ENCODE results near the gene TGFB1I1.

TGFB1I1 gene

DNA sequence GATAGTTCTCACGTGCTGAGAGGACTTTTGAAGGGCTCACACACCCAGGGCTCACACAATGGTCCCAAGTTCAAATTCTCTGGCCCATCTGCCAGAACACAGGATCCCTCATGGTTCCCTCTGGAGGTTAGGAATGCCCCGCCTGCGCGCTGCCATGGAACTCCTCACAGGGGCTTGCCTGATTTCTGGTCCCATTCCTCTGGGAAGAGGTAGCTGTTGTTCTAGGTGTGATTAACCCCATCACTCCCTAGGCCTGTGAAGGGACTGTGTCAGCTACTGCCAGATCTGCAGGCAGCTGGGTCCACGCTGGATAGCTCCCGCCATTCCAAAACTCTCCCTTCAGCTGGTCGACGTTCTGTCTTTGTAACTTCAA is 15.0 kb upstream of the TGFB1I1 start:
- Histone ChIP-seq H3K9me3 (no peaks in the 10 kb centered on the region), H3K4me1 (peaks cover 8% of the 10 kb centered on the region), H3K36me3 (no peaks in the 10 kb centered on the region), H3K27me3 (no peaks in the 10 kb centered on the region), H3K4me3 (ENCODE audit: low read depth, low read length) (no peak overlapping the region)
- DNase-seq: no peak
- TF ChIP-seq, protein P1, sequence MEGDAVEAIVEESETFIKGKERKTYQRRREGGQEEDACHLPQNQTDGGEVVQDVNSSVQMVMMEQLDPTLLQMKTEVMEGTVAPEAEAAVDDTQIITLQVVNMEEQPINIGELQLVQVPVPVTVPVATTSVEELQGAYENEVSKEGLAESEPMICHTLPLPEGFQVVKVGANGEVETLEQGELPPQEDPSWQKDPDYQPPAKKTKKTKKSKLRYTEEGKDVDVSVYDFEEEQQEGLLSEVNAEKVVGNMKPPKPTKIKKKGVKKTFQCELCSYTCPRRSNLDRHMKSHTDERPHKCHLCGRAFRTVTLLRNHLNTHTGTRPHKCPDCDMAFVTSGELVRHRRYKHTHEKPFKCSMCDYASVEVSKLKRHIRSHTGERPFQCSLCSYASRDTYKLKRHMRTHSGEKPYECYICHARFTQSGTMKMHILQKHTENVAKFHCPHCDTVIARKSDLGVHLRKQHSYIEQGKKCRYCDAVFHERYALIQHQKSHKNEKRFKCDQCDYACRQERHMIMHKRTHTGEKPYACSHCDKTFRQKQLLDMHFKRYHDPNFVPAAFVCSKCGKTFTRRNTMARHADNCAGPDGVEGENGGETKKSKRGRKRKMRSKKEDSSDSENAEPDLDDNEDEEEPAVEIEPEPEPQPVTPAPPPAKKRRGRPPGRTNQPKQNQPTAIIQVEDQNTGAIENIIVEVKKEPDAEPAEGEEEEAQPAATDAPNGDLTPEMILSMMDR (IDR thresholded peaks at IDR 0.05; ENCODE audit: low read depth, low read length): no peak

DNA sequence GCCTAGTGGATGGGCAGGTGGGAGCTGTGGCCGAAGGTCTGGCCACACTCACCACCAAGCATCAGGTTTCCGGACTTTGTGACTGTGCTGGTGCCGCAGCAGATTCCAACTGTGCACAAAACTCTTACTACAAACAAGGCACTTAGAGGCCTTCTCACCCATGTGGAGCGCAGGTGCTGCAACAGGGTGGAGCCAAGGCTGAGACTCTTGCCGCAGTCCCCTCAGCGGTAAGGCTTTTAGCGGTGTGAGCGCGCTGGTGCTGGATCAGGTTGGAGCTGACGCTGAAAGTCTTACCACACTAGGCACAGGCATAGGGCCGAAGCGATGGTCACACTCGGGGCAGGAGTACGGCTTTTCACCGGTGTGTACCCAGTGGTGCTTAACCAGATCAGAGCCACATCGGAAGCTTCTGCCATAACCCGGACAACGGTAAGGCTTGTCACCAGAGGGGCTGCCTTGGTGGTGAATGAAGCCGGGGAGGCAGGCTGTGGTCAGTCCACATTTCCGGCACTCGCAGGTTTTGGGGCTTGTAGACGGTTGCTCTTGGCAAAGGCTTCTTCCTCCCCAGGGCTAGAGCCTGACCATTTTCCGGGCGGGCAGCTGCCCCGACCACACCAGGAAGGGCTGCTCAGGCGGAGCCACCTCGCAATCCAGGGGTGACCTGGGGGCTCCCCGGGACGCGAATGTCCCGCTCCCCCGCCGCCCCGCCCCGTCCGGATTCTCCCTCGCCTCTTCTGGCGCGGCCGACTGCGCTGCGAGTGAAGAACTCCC is 13.7 kb upstream of the TGFB1I1 start:
- Histone ChIP-seq H3K4me1 (peaks cover 8% of the 10 kb centered on the region), H3K4me3 (ENCODE audit: low read depth, low read length) (peak overlapping the region; percentile 97), H3K36me3 (no peaks in the 10 kb centered on the region), H3K27me3 (no peaks in the 10 kb centered on the region), H3K9me3 (no peaks in the 10 kb centered on the region)
- TF ChIP-seq, protein P1 (IDR thresholded peaks at IDR 0.05; ENCODE audit: low read depth, low read length): no peak
- DNase-seq: peak; percentile 43

DNA sequence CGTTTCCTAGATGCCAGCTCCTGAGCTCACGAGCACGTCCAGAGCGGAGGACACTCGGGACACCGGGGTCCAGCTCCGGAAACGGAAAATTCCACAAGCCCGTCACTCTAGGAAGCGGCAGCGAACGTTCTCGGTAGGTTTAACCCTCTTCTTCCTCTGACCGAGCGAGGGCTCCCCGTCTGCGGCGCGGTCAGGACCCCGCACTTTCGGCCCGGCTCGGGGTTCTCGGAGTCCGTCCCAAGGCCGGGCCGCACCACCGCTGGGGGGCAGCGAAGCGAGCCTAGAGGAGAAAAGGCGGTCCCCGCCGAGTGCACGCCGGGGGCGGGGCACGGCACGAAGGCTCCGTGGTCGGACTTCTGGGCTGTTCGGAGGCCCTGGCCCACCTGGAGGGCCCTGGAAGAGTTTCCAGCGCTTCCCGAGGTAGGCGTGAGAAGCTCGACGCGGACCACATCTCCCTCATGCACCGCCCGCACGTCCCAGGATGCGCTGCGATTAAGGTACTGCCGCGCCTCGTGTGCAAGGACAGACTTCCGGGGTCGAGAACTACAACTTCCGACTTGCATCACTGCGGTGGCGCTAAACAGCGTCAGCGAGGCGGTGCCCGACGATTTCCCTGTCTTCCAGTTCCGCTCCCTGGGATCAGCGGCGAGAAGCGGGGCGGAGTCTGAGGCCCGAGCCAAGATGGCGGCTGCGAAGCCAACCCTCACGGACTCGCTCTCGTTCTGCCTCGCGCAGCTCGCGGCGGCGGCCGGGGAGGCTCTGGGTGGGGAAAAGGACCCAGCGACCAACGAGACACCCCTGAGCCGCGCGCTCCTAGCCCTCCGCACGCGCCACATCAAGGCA is 12.9 kb upstream of the TGFB1I1 start, which contains the start of gene ARMC5:
TSS of gene ARMC5 (plus strand) at position 658 of the 843 bp plus-strand sequence. CDS start at position 682, 24 bp downstream.
- DNase-seq: peak; percentile 98
- Histone ChIP-seq H3K36me3 (no peaks in the 10 kb centered on the region), H3K9me3 (no peaks in the 10 kb centered on the region), H3K4me1 (peaks cover 8% of the 10 kb centered on the region), H3K4me3 (ENCODE audit: low read depth, low read length) (peak within 1 kb of the TSS; percentile 97), H3K27me3 (no peaks in the 10 kb centered on the region)
- TF ChIP-seq, protein P1 (IDR thresholded peaks at IDR 0.05; ENCODE audit: low read depth, low read length): peak; percentile 55

DNA sequence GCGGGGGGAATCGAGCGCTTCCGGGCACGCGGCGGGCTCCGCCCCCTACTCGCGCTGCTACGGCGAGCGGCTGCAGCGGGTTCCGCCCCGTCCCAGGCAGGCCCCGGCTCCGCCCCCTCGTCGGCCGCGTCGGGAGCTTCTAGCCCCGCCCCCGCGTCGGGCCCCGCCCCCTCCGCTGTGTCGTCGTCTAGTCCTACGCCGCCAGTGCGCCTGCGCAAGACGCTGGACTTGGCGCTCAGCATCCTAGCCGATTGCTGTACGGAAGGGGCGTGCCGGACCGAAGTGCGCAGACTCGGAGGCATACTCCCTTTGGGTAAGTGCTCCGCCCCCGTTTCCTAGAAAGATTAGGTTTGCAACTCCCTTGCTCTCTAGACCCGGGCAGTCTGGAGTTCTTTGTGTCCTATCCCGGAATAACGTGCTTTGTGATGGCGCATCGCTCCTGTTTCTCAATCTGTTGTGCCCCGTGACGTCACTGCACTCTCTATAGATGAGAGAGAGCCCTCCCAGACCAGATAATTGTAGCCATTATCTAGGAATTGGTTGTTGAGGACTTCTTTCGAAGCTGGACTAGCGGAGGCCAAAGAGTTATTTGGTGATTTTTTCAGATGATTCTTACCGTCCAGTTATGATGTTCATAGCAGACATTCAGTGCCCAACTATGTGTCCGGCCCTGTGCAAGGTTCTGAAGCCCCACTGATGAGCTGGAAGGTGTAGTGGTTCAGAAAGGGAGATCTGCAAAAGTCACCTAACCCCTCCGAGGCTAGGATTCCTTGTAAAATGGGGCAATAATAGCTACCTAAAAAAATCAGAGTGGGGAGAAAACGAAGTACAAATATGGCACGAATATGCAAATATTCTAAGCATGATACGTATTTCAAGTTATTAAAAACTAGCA is 12.0 kb upstream of the TGFB1I1 start:
- Histone ChIP-seq H3K27me3 (no peaks in the 10 kb centered on the region), H3K4me3 (ENCODE audit: low read depth, low read length) (peak overlapping the region; percentile 97), H3K4me1 (peaks cover 8% of the 10 kb centered on the region), H3K9me3 (no peaks in the 10 kb centered on the region), H3K36me3 (no peaks in the 10 kb centered on the region)
- TF ChIP-seq, protein P1 (IDR thresholded peaks at IDR 0.05; ENCODE audit: low read depth, low read length): no peak
- peak; percentile 100 for DNase-seq

DNA sequence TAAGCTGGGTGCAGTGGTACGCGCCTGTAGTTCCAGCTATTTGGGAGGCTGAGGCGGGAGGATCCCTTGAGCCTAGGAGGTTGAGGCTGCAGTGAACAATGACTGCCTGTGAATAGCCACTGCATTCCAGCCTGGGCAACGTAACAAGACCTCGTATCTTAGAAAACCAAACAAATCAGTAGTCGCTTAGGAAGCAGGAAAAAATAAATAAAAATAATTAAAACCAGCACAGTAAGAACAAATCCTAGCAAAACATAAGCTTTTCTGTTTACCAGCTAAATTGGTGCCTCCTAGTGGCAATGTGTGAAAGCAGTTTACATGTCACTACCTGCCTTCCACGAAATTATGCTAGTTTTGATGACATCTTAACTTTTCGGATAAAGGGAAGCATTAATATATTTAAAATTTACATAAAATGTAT is 11.4 kb upstream of the TGFB1I1 start:
- Histone ChIP-seq H3K4me1 (peaks cover 4% of the 10 kb centered on the region), H3K4me3 (ENCODE audit: low read depth, low read length) (peak overlapping the region; percentile 80), H3K9me3 (no peaks in the 10 kb centered on the region), H3K27me3 (no peaks in the 10 kb centered on the region), H3K36me3 (no peaks in the 10 kb centered on the region)
- TF ChIP-seq, protein P1 (IDR thresholded peaks at IDR 0.05; ENCODE audit: low read depth, low read length): peak; percentile 70
- no peak for DNase-seq
